ACHN (cell line): ENCODE data around the gene NEMF.
A peak's percentile ranks its signal among the peaks of the same experiment; 100 is the strongest.
"Not testable (repeated sequence)": the region's sequence is repeated elsewhere in the genome, so short reads cannot be mapped to it uniquely, and the experiment has no call there.

Source experiments
- DNase-seq: peaks from one replicate; pipeline ENCODE4 v3.0.0-alpha.2; 2015
- in situ Hi-C: cut with HindIII; loops from 2 replicates; pipeline ENCODE4 v1.10.0; 2017; ENCODE audit warnings: low sequenced_read_pairs, low pct_ligation_motif_present, low pct_unique_long_range_greater_than_20kb

Gene NEMF

DNA sequence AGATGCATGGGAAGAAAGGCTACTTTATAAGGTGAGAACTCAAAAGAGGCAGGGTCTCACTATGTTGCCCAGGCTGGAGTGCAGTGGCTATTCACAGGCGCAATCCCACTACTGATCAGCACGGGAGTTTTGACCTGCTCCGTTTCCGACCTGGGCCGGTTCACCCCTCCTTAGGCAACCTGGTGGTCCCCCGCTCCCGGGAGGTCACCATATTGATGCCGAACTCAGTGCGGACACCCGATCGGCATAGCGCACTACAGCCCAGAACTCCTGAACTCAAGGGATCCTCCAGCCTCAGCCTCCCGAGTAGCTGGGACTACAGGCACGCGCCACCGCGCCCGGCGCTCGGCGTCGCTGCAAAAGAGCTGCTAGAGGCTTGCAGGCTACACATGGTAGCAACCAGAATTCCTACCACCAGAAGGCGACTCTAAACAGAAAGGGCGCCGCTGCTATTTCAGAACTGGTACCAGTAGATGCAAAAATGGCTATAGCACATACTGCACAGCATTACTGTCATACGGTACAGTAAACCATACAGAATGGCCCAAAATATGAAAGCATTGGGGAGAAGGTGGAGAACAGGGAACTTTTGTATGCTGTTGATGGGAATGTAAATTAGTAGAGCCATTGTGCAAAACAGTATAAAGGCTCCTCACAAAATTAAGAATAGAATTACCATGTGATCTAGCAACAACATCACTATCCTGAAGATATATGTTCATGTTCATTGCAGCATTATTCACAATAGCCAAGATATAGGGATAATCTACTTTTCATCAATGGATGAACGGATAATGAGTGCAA, 1.2 kb upstream of the NEMF start:
- peak; percentile 38 for DNase-seq
- in situ Hi-C loops, result loop anchor here (25.0 kb wide), 1 partner anchor 259 kb away; the partner anchor contains the start of gene VCPKMT

DNA sequence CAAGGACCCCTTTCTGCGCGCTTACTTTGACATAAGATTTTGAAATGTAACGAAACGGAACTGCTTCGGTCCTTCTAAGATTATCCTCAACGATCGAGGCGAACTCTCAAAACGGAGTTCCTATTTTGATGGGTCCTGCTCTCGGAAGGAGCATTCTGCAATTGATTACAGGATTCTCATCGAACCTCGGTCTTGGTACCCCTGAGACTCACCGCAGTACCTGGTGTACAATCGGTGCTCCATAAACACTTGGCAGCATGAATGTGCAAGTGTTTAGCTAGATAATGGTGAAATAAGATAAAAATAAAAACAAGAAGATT, 530 bp upstream of the NEMF start:
- in situ Hi-C loops, result loop anchor here (25.0 kb wide), 1 partner anchor 259 kb away; the partner anchor contains the start of gene VCPKMT
- no peak for DNase-seq

DNA sequence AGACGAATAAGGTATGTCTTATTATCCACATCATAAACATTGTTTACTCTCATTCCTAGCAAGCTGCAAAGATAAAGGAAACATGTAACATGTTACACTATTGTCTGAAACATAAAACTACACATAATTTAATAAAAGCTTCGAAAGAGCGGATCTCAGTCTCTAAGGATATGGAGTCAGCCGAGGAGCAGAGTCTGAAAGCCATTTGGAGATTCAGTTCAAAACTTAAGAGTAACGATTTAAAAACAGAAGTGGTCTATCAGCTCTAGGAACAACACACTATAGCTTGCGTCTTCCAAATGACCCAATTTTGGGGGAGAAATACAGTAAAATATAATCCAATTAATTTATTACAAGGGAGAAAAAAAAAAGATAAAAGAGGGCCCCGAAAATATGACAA, 775 bp downstream of the NEMF start:
- in situ Hi-C loops, result loop anchor here (25.0 kb wide), 1 partner anchor 260 kb away; the partner anchor contains the start of gene VCPKMT
- no peak for DNase-seq

DNA sequence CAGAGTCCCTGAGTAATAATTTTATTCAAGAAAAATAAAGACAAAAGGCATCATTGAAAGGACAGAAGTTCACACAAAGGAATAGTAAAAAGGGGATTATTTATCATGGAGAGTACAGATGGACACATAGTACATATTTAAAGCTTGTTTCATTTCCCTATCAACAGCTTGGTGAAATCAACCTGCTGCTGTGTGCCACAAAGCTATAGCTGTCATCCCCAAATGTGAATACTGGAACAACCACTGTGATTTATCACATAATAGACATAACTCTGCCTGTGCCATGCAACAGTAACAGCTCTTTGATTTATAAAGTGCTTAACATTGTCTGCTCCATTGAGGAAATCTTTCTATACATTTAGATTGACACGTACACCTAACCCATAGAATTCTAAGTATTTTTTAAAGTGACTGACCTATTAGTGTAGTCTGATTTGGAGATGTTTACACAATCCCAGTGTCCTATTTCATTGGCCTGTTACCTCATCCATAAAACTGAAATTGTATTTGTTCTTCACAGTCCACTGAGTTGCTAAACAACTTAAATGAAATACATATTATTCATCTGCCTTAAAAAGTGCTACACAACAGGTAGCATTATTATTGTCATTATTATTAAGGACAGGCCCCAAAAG, 3.3 kb downstream of the NEMF start:
- in situ Hi-C loops, result no loop called here
- no peak for DNase-seq

DNA sequence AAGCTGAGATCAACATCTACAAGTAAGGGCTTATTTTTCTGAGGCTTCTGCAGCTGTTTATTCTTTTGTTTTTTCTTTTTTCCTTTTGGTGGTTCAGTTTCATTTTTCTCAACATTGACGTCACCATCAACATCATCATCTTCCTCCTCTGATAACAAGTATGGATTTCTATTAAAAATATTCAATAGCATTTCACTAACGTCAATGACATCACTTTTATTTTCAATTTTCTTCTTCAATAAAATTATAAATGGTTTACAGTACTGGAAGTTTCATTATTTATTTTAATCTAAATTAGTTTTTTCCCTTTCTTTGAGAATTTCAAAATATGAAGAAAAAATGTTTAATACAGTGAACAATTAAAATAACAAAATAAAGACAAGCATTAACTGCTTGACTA, 23.9 kb downstream of the NEMF start:
- in situ Hi-C loops, result no loop called here
- DNase-seq, result no peak

DNA sequence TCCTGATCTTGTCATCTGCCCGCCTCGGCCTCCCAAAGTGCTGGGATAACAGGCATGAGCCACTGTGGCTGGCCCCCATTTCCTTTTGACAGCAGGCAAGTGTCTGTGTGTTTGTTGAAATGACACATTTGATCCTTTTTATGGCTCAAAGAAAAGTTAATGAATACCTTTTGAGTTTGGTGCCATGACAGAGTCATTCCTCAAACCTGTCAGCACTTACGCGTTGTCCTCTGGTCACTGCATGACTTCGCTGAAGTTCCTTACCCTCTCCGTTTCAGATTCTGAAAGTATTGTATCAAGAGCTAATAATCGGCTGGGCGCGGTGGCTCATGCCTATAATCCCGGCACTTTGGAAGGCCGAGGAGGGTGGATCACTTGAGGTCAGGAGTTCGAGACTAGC, 32.4 kb downstream of the NEMF start:
- DNase-seq, result peak; percentile 70
- in situ Hi-C loops, result no loop called here

DNA sequence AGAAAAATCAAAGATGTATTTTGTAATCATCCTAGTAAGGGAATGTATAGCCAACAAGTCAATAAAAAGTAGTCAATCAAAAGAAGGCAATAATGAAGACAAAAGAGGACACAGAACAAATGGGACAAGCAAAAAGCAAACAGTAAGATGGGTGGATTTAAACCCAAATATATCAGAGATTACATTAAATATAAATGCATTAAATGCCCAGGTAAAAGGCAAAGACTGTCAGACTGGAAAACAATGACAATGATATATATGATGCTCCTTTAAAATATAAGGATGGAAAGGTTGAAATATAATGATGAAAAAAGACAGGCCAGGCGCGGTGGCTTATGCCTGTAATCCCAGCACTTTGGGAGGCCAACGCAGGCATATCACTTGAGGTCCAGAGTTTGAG, 35.7 kb downstream of the NEMF start:
- in situ Hi-C loops, result no loop called here
- DNase-seq, result no peak

DNA sequence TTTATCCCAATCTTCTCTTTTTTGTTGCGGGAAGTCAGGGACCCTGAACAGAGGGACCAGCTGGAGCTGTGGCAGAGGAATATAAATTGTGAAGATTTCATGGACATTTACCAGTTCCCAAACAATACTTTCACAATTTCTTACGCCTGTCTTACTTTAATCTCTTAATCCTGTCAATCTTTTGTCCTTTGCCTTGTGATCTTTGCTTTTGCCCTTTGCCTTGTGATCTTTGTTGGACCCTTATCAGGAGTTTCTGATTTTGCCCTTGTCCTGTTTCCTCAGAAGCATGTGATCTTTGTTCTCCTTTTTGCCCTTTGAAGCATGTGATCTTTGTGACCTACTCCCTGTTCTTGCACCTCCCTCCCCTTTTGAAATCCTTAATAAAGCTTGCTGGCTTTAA, 36.5 kb downstream of the NEMF start:
- in situ Hi-C loops, DNase-seq: not testable (repeated sequence)

DNA sequence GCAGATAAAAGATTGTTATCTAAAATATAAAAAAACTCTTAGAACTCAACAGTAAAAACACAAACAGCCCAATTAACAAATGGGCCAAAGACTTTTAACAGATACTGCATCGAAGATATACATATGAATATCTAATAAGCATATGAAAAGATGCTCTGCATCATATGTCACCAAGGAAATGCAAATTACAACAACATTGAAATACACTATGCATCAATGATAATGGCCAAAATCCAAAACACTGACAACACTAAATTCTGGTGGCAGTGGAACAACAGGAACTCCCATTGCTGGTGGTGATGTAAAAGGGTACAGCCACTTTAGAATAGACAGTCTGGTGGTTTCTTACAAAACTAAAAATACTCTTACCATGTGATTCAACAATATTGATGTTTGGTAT, 43.8 kb downstream of the NEMF start:
- in situ Hi-C loops, result no loop called here
- no peak for DNase-seq

DNA sequence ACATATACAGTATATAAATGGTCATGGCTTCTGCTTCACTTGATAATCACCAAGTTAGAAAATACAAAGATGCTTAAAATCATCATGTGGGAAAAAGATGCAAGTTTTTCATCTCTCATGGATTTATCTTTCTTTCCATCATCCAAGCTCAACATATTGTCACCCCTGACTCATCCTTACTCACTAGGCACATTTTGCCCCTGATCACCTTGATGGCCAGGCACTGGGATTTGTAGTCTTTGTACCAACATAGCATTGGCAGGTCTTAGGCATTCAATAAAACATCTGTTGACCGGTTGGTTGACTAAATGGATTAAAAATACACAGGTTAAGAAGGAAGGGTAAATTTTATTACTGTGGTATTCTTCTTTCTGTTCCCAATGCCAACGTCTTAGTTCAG, 56.6 kb downstream of the NEMF start:
- no peak for DNase-seq
- in situ Hi-C loops, result no loop called here

DNA sequence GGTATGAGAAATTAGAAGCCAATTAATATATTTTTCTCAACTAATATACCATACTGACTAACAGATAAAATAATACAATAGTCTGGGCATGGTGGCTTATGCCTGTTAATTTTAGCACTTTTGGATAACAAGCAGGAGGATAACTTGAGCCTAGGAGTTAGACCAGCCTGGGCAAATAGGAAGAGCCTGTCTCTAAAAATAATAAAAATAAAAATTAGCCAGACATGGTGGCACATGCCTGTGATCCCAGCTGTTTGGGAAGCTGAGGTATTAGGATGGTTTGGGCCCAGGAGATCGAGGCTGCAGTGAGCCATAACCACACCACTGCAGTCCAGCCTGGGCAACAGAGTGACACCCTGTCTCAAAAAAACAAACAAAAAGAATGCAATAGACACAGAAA, 60.0 kb downstream of the NEMF start:
- DNase-seq, result no peak
- in situ Hi-C loops, result no loop called here

DNA sequence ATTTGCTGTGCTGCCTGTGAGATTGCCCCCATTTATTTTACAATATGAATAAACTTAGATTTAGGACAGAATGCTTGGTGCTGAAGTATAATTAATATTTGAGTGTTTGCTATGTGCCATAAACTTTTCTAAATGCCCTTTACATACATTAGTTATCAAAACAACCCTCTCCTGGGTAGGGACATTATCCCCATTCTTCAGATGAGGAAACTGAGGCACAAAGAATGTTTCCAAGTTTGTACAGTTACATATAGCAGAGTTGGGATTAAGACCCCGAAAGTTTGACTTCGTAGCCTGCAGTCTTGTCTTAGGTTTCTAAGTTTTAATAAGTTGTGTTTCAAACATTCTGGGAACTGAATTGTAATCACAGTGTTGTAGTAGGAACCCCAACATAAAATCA, 66.3 kb downstream of the NEMF start:
- no peak for DNase-seq
- in situ Hi-C loops, result no loop called here

DNA sequence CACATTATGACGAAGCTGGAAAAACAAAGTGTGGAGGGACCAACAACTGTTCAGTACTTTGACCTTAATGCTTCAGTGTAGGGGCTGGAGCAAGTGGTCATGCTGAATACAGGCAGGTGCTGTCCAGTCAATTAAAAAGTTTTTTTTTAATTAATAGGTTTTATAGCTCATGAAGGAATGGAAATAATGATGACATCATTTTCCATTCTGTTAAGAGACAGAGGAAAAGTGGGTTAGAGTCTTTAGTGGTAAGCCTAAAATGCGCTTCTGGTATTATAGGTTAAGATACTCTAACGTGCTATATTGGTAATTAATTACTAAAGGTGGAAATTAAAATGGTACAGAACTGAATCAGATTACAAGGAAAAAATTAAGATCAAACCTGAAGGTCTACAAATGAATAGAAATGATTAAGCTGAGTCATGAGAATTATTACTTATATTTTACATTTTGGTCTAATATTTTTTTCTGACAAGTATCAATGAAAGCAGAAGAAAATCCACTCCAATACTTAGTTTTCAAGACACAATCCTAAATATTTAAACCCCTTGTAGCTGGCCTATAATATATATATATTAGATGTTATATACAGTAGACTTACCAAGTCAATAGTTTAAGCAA, 69.1 kb downstream of the NEMF start:
- in situ Hi-C loops, result no loop called here
- DNase-seq, result no peak

DNA sequence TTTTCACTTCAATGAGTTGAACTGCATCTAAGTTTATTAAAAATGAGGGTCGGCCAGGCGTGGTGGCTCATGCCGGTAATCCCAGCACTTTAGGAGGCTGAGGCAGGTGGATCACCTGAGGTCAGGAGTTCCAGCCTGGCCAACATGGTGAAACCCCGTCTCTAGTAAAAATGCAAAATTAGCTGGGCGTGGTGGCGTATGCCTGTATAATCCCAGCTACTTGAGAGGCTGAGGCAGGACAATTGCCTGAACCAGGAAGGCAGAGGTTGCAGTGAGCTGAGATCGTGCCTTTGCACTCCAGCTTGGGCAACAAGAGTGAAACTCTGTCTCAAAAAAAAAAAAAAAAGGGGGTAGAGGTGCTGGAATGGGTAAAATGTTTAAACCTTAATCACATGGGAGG, 71.5 kb downstream of the NEMF start:
- DNase-seq, in situ Hi-C loops: not testable (repeated sequence)

DNA sequence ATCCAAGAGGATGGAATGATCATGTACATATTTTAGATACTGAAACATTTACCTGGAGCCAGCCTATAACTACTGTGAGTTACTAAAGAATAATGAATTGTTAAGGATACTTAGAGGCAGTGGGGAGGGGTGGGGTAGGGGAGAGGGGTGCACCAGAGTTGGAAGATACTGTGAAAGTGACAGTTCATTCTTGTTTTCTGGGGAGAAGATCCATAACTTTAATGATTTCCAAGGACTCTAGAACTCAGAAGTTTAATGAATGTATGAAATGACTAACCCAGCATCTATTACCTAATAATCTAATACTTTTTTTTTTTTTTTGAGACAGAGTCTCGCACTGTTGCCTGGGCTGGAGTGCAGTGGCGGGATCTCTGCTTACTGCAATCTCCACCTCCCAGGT, 74.2 kb downstream of the NEMF start:
- DNase-seq, result no peak
- in situ Hi-C loops, result no loop called here

DNA sequence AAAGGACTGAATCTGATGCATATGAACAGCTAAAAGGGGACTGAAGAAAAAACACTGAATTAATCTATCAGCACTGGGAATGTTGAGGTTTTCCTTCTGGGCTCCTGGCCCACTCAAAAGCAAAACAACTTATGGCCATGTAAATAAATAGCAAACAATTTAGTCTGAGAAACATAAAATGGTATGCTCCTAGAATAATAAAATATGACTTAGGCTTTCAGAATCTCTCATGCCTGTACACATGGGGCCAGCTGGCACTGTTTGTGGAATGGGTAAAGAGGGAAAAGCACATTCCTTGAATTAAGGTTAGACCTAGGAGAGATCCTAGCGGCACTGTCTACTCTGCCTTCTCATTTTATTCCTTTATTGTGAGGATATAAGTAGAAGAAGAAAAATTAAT, 78.5 kb downstream of the NEMF start:
- DNase-seq, result no peak
- in situ Hi-C loops, result no loop called here

DNA sequence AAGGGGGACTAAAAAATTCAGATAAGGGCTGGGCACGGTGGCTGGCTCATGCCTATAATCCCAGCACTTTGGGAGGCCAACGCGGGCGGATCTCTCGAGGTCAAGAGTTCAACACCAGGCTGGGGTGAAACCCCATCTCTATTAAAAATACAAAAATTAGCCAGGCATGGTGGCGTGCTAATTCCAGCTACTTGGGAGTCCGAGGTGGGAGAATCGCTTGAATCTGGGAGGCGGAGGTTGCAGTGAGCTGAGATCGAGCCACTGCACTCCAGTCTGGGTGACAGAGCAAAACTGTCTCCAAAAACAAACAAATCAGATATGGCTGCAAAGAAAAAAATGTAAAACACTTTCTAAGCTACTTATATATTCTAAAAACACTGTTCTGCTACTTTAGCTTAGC, 80.9 kb downstream of the NEMF start:
- in situ Hi-C loops, DNase-seq: not testable (repeated sequence)

DNA sequence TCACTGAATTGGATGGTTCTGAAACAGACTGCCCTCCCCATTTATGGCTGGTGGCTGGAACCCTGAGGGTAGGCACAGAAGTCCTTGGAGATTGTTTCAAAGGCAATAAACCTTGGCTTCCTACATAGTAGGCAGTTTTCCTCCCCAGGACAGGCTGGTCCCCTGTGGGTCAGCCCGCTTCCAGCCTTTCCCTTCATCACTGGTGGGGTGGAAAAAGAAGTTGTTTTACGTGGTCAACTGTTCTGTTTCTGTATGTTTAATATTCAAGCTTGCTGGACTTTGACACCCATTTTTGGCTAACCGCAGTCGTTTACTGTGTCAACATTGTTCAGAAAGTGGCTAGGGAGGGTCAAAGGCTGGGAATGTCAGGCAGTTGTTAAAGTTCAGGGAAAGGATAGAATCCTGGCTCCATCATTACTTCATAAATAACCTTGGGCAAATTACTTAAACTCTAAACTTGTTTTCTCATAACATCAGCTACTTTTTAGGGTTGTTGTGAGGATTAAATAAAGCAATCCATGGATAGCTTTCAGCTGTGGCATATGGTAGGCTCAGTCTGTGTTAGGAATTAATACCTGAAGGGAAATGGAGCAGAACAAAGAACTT, 82.3 kb downstream of the NEMF start:
- peak; percentile 87 for DNase-seq
- in situ Hi-C loops, result no loop called here

DNA sequence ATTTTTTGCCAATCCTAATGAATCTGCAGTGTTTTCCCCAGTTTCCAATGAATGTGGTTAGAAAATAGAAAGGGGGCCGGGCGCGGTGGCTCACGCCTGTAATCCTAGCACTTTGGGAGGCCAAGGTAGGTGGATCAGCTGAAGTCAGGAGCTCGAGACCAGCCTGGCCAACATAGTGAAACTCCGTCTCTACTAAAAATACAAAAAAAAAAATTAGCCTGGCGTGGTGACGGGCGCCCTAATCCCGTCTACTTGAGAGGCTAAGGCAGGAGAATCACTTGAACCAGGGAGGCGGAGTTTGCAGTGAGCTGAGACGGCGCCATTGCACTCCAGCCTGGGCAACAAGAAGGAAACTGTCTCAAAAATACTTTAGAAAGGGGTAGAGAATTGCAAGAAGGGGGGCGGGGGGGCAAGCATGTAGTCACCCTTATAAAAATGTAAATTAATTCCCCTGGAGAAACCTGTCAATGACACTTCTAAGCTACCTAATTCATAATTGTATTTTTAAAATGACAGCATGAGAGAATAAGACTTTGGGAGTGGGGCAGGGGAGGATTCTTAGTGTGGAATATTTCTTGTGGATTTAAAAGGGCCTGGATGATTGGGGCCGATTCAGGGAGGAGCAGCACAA, 82.9 kb downstream of the NEMF start:
- peak; percentile 16 for DNase-seq
- in situ Hi-C loops, result no loop called here
